Hepatocyte (in vitro differentiated cells): ENCODE data around the gene RPTN.

Experiments used
- EZH2 ChIP-seq: fragments of 200-600 bp; sonication (generic); IDR thresholded peaks from 2 replicates; pipeline ENCODE4 v1.6.1; 2016; ENCODE audit warnings: antibody characterized with exemption, mild to moderate bottlenecking, borderline replicate concordance
- TF ChIP-seq, protein P1 (sequence below): fragments of 200-600 bp; sonication (generic); IDR thresholded peaks from 2 replicates; pipeline ENCODE4 v1.5.1; 2016; ENCODE audit warnings: antibody characterized with exemption, mild to moderate bottlenecking; ENCODE audit not compliant: poor library complexity

DNA sequence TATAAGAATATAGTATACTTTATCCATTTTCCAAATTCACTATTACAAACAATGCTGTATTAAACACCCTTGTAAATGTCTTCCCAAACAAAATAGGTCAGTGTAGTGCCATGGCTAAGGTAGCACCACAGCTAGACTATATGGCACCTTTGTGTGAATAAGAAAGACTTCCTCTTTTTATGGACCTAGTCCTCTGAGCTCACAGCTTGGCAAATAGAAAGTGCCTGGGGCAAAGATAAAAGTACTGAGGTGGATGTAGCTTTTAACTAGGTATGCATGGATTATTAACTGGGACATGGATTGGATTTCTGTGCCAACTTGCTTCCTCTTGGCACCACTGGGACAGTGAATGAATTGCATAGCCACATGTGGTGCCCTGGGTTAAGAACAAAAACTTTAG lies 40.0 kb upstream of the RPTN start:
- TF ChIP-seq, protein P1, sequence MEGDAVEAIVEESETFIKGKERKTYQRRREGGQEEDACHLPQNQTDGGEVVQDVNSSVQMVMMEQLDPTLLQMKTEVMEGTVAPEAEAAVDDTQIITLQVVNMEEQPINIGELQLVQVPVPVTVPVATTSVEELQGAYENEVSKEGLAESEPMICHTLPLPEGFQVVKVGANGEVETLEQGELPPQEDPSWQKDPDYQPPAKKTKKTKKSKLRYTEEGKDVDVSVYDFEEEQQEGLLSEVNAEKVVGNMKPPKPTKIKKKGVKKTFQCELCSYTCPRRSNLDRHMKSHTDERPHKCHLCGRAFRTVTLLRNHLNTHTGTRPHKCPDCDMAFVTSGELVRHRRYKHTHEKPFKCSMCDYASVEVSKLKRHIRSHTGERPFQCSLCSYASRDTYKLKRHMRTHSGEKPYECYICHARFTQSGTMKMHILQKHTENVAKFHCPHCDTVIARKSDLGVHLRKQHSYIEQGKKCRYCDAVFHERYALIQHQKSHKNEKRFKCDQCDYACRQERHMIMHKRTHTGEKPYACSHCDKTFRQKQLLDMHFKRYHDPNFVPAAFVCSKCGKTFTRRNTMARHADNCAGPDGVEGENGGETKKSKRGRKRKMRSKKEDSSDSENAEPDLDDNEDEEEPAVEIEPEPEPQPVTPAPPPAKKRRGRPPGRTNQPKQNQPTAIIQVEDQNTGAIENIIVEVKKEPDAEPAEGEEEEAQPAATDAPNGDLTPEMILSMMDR, result no peak
- TF ChIP-seq EZH2, result no peak
